SU-DHL-6 (cell line): ENCODE data around the gene SMURF2.

ENCODE experiments used
- EZH2phosphoT487 ChIP-seq: fragments of 200-600 bp; sonication (generic), shearing (Covaris generic); conservative IDR thresholded peaks from 2 replicates; pipeline ENCODE4 v1.6.1; 2018; ENCODE audit warnings: mild to moderate bottlenecking, antibody characterized with exemption, low read length, moderate library complexity, mixed read lengths
- TF ChIP-seq, protein P1 (sequence below): fragments of 200-600 bp; sonication (generic); IDR thresholded peaks from one replicate; pipeline ENCODE4 v1.5.1; 2017; ENCODE audit warnings: antibody characterized with exemption, mild to moderate bottlenecking, low read length, moderate library complexity; ENCODE audit not compliant: insufficient read depth, poor library complexity, severe bottlenecking

DNA sequence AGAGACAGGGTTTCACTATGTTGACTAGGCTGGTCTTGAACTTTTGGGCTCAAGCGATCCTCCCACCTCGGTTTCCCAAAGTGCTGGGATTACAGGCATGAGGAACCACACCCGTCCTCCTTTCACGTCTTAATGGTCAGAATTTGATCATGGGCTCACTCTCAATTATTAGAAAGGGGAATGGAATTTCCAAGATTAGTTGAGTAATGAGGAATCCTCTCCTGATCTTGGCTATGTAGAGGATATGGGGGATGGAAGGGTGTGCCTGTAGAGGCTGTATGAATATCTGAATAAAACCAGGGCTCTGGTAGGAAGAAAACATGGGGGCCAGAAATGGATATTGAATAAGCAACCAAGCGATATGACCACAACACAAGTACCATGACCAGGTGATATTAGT is 25.9 kb upstream of the SMURF2 start:
- TF ChIP-seq, protein P1, sequence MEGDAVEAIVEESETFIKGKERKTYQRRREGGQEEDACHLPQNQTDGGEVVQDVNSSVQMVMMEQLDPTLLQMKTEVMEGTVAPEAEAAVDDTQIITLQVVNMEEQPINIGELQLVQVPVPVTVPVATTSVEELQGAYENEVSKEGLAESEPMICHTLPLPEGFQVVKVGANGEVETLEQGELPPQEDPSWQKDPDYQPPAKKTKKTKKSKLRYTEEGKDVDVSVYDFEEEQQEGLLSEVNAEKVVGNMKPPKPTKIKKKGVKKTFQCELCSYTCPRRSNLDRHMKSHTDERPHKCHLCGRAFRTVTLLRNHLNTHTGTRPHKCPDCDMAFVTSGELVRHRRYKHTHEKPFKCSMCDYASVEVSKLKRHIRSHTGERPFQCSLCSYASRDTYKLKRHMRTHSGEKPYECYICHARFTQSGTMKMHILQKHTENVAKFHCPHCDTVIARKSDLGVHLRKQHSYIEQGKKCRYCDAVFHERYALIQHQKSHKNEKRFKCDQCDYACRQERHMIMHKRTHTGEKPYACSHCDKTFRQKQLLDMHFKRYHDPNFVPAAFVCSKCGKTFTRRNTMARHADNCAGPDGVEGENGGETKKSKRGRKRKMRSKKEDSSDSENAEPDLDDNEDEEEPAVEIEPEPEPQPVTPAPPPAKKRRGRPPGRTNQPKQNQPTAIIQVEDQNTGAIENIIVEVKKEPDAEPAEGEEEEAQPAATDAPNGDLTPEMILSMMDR: no peak
- TF ChIP-seq EZH2phosphoT487: no peak
